H1 (cell line): Measurements from ENCODE around the gene SLX4IP. TPM values are rescaled to one million over a fixed set of nuclear protein-coding genes. Genes with fewer than 3 reads are reported as not detected.

ENCODE experiments used
- CTCF ChIA-PET: fragments of 300-600 bp; sonication (Branson Sonifier 250); formaldehyde crosslinking; loops from one replicate; lab custom pipeline; 2021; ENCODE audit not compliant: partially characterized antibody; lab: Charles Lee
- POLR2A ChIA-PET: fragments of 300-600 bp; sonication (Branson Sonifier 250); formaldehyde crosslinking; loops from one replicate; lab custom pipeline; 2021; ENCODE audit warnings: inconsistent platforms; ENCODE audit not compliant: partially characterized antibody; lab: Charles Lee
- DNase-seq, 2 experiments: peaks; one replicate each; pipeline versions ENCODE4 v3.0.0 to v3.0.0-alpha.2; 2010 to 2022; ENCODE audit warnings: low spot score in 2 of 2, low read depth in 1 of 2, mixed read lengths in 1 of 2
- FAIRE-seq: peaks from 2 replicates; lab custom pipeline; 2011; peaks lifted over from hg19 to GRCh38; lab: Jason Lieb, UNC
- H2AFZ ChIP-seq: 2 replicates; pipeline ENCODE4 v1.8.1; 2012; ENCODE audit warnings: low read length, inconsistent platforms
- H2AK5ac ChIP-seq: 2 replicates; pipeline ENCODE4 v1.6.1; 2013; ENCODE audit warnings: low read depth, low read length
- H2BK120ac ChIP-seq: replicated peaks from 2 replicates; pipeline ENCODE3; 2013; ENCODE audit warnings: low read depth, low read length, inconsistent platforms
- H2BK12ac ChIP-seq: 2 replicates; pipeline ENCODE4 v1.6.1; 2013; ENCODE audit warnings: low read depth, low read length
- H2BK15ac ChIP-seq: 2 replicates; pipeline ENCODE4 v1.6.1; 2013; ENCODE audit warnings: low read length
- H2BK20ac ChIP-seq: 2 replicates; pipeline ENCODE4 v1.6.1; 2013; ENCODE audit warnings: low read length
- H2BK5ac ChIP-seq: 2 replicates; pipeline ENCODE4 v1.6.1; 2013; ENCODE audit warnings: low read depth, low read length
- H3K14ac ChIP-seq: 2 replicates; pipeline ENCODE4 v1.6.1; 2013; ENCODE audit warnings: inconsistent platforms; ENCODE audit not compliant: insufficient read length
- H3K18ac ChIP-seq: 2 replicates; pipeline ENCODE4 v1.6.1; 2013; ENCODE audit warnings: low read length; ENCODE audit errors: extremely low read depth
- H3K23ac ChIP-seq: 2 replicates; pipeline ENCODE4 v1.6.1; 2013; ENCODE audit warnings: inconsistent platforms; ENCODE audit not compliant: insufficient read length
- H3K23me2 ChIP-seq: 2 replicates; pipeline ENCODE4 v1.6.1; 2013; ENCODE audit warnings: low read depth, low read length
- H3K27ac ChIP-seq: 2 replicates; pipeline ENCODE4 v1.6.1; 2011; ENCODE audit warnings: low read depth, low read length, inconsistent platforms
- H3K27me3 ChIP-seq, 4 experiments: replicated peaks in 1 of 4; 1 replicate in 1 of 4; 2 replicates in 3 of 4; pipeline versions ENCODE4 v1.6.1 to v1.8.1; 2011 to 2013; ENCODE audit warnings: low read length in 3 of 4, mild to moderate bottlenecking in 3 of 4, inconsistent platforms in 2 of 4, mixed read lengths in 2 of 4, moderate library complexity in 1 of 4; ENCODE audit not compliant: control insufficient read depth in 3 of 4, insufficient read depth in 3 of 4; ENCODE audit errors: extremely low read depth in 1 of 4
- H3K36me3 ChIP-seq, 4 experiments: 2 replicates each; pipeline versions ENCODE4 v1.6.1 to v1.8.1; 2011 to 2013; ENCODE audit warnings: mild to moderate bottlenecking in 4 of 4, low read length in 3 of 4, moderate library complexity in 2 of 4, control low read depth in 1 of 4, inconsistent platforms in 1 of 4; ENCODE audit not compliant: insufficient read depth in 4 of 4, control insufficient read depth in 2 of 4
- H3K4ac ChIP-seq: replicated peaks from 2 replicates; pipeline ENCODE3; 2013; ENCODE audit warnings: low read length, low read depth, mixed read lengths, inconsistent platforms; ENCODE audit not compliant: insufficient read length
- H3K4me1 ChIP-seq, 4 experiments: replicated peaks in 1 of 4; 1 replicate in 1 of 4; 2 replicates in 3 of 4; pipeline versions ENCODE4 v1.6.1 to v1.8.1; 2011 to 2013; ENCODE audit warnings: low read length in 3 of 4, inconsistent platforms in 2 of 4, mixed read lengths in 1 of 4; ENCODE audit not compliant: insufficient read depth in 4 of 4, control insufficient read depth in 3 of 4
- H3K4me2 ChIP-seq, 2 experiments: 2 replicates each; pipeline versions ENCODE4 v1.6.1 to v1.8.1; 2011 to 2013; ENCODE audit warnings: low read depth in 2 of 2, low read length in 2 of 2, control low read depth in 1 of 2, inconsistent platforms in 1 of 2, mild to moderate bottlenecking in 1 of 2; ENCODE audit not compliant: insufficient read depth in 1 of 2
- H3K4me3 ChIP-seq, 4 experiments: fragments of 200-600, 300-600 bp in 1 of 4; sonication (generic), shearing (Covaris generic), sonication (Bioruptor Twin) in 1 of 4; 2 replicates each; pipeline versions ENCODE4 v1.5.1 to v1.8.1; 2011 to 2016; ENCODE audit warnings: low read length in 4 of 4, low read depth in 3 of 4, control low read depth in 2 of 4, inconsistent platforms in 2 of 4, mild to moderate bottlenecking in 2 of 4, mixed read lengths in 1 of 4, moderate library complexity in 1 of 4; ENCODE audit not compliant: insufficient read depth in 2 of 4; ENCODE audit errors: extremely low read depth in 1 of 4
- H3K56ac ChIP-seq: replicated peaks from 2 replicates; pipeline ENCODE3; 2013; ENCODE audit warnings: low read depth, mild to moderate bottlenecking, mixed read lengths, low read length, inconsistent platforms; ENCODE audit not compliant: insufficient read length
- H3K79me1 ChIP-seq: 2 replicates; pipeline ENCODE4 v1.6.1; 2013; ENCODE audit warnings: low read depth, low read length, control low read depth
- H3K79me2 ChIP-seq, 2 experiments: 2 replicates each; pipeline versions ENCODE4 v1.6.1 to v1.8.1; 2012 to 2013; ENCODE audit warnings: low read length in 2 of 2, mild to moderate bottlenecking in 2 of 2, inconsistent platforms in 1 of 2; ENCODE audit not compliant: insufficient read depth in 2 of 2, control insufficient read depth in 1 of 2
- H3K9ac ChIP-seq, 4 experiments: replicated peaks in 1 of 4; 1 replicate in 1 of 4; 2 replicates in 3 of 4; pipeline versions ENCODE4 v1.6.1 to v1.8.1; 2011 to 2013; ENCODE audit warnings: low read depth in 3 of 4, low read length in 3 of 4, control low read depth in 2 of 4, mild to moderate bottlenecking in 2 of 4, moderate library complexity in 2 of 4, inconsistent platforms in 1 of 4; ENCODE audit errors: extremely low read depth in 1 of 4
- H3K9me3 ChIP-seq, 2 experiments: 2 replicates each; pipeline versions ENCODE4 v1.6.1 to v1.8.1; 2012 to 2013; ENCODE audit warnings: mild to moderate bottlenecking in 2 of 2, moderate library complexity in 2 of 2, control low read depth in 1 of 2, inconsistent platforms in 1 of 2, low read depth in 1 of 2, low read length in 1 of 2, mixed read lengths in 1 of 2; ENCODE audit not compliant: insufficient read depth in 2 of 2
- H4K20me1 ChIP-seq, 2 experiments: replicated peaks in 1 of 2; 2 replicates each; pipeline versions ENCODE3 to v1.8.1; 2011 to 2013; ENCODE audit warnings: inconsistent platforms in 2 of 2, low read length in 2 of 2, mild to moderate bottlenecking in 1 of 2; ENCODE audit not compliant: insufficient read depth in 2 of 2, control insufficient read depth in 1 of 2
- H4K5ac ChIP-seq: 2 replicates; pipeline ENCODE4 v1.6.1; 2013; ENCODE audit warnings: low read length, low read depth, mixed read lengths, inconsistent platforms; ENCODE audit not compliant: insufficient read length
- H4K8ac ChIP-seq: 2 replicates; pipeline ENCODE4 v1.8.0; 2013; ENCODE audit warnings: mild to moderate bottlenecking, moderate library complexity, low read length, inconsistent platforms; ENCODE audit not compliant: insufficient read depth; ENCODE audit errors: extremely low read depth
- H4K91ac ChIP-seq: replicated peaks from 2 replicates; pipeline ENCODE3; 2013; ENCODE audit warnings: low read length, mixed read lengths, inconsistent platforms; ENCODE audit not compliant: insufficient read length
- FOSL1 ChIP-seq: IDR thresholded peaks from 2 replicates; pipeline ENCODE4 v1.6.1; 2011; ENCODE audit warnings: mild to moderate bottlenecking, low read depth, low read length, moderate library complexity; ENCODE audit not compliant: insufficient read depth
- HDAC2 ChIP-seq, 2 experiments: fragments of 300-600 bp in 1 of 2; sonication (generic) in 1 of 2; IDR thresholded peaks; 2 replicates each; pipeline ENCODE4 v1.6.1; 2011 to 2012; ENCODE audit warnings: low read depth in 2 of 2, low read length in 2 of 2, mild to moderate bottlenecking in 2 of 2, moderate library complexity in 2 of 2, borderline replicate concordance in 1 of 2, inconsistent platforms in 1 of 2
- POLR2A ChIP-seq, 2 experiments: IDR thresholded peaks; 1 replicate in 1 of 2; 2 replicates in 1 of 2; pipeline ENCODE4 v1.6.1; 2011; ENCODE audit warnings: low read depth in 2 of 2, low read length in 2 of 2, mild to moderate bottlenecking in 2 of 2; ENCODE audit errors: control extremely low read depth in 1 of 2
- POLR2AphosphoS5 ChIP-seq: IDR thresholded peaks from 2 replicates; pipeline ENCODE4 v1.6.1; 2011; ENCODE audit warnings: low read depth, low read length
- SAP30 ChIP-seq: fragments of 300-600 bp; sonication (generic); IDR thresholded peaks from 2 replicates; pipeline ENCODE4 v1.7.1; 2012; ENCODE audit warnings: low read length, moderate library complexity, mild to moderate bottlenecking, inconsistent platforms; ENCODE audit not compliant: insufficient read depth, insufficient replicate concordance
- SIN3A ChIP-seq, 2 experiments: IDR thresholded peaks in 1 of 2; conservative IDR thresholded peaks in 1 of 2; 2 replicates each; pipeline ENCODE4 v1.6.1; 2011 to 2012; ENCODE audit warnings: low read length in 2 of 2, improper control_type of control experiment in 1 of 2, low read depth in 1 of 2, mild to moderate bottlenecking in 1 of 2
- USF2 ChIP-seq: IDR thresholded peaks from 2 replicates; pipeline ENCODE4 v1.6.1; 2011; ENCODE audit warnings: low read length, improper control_type of control experiment
- YY1 ChIP-seq: IDR thresholded peaks from 2 replicates; pipeline ENCODE4 v1.6.1; 2011; ENCODE audit warnings: low read depth, mild to moderate bottlenecking, low read length
- WGBS, 2 experiments: shearing (Covaris generic) in 1 of 2; methylation state at CpG; one replicate each; pipeline versions ENCODE4 v1.1.6 to v1.1.7; 2013 to 2015; ENCODE audit warnings: low lambda C conversion rate in 2 of 2, mixed read lengths in 2 of 2, inconsistent platforms in 1 of 2, low coverage in 1 of 2, missing lambda C conversion rate in 1 of 2; ENCODE audit not compliant: insufficient replicate concordance in 2 of 2, insufficient coverage in 1 of 2, insufficient read length in 1 of 2; ENCODE audit errors: extremely low coverage in 1 of 2, missing lambda C conversion rate in 1 of 2; 5-methylcytosine and 5-hydroxymethylcytosine counted together
- polyA plus RNA-seq, 7 experiments: library from polyadenylated mRNA; depleted of rRNA in 3 of 7; stranded (reverse) in 5 of 7; unstranded in 2 of 7; fragments of >200 nt in 5 of 7; fragments of 200-250 nt in 2 of 7; gene quantifications; 1 replicate in 5 of 7; 2 replicates in 1 of 7; 4 replicates in 1 of 7; pipeline versions ENCODE4 v1.2.1 to v1.2.3, GENCODE V29; 2011 to 2013; ENCODE audit warnings: missing spikeins in 2 of 7, mixed read lengths in 2 of 7
- total RNA-seq: library from RNA; stranded (reverse); fragmentation: NEBNext Ultra II Directional; extraction: Animal tissue kit (Norgen Biotek cat#: 25700); gene quantifications from 2 replicates; pipeline ENCODE4 v1.2.1, GENCODE V29; 2021
- TF ChIP-seq, protein P1 (sequence below), 3 experiments: IDR thresholded peaks; 1 replicate in 2 of 3; 2 replicates in 1 of 3; pipeline versions ENCODE4 v1.5.1 to v1.6.1; 2011; ENCODE audit warnings: low read length in 3 of 3, mild to moderate bottlenecking in 3 of 3, inconsistent platforms in 2 of 3, low read depth in 1 of 3, moderate library complexity in 1 of 3; ENCODE audit not compliant: insufficient read depth in 1 of 3; ENCODE audit errors: control extremely low read depth in 1 of 3

SLX4IP gene
- total and polyA plus RNA-seq, 2 of the 8 experiments (the other 6 are each of a cell fraction or from before 2014, with no cell fraction given): 2.4 to 8.7 TPM

GRCh38 chr20:10404959-10405530 lies 30.1 kb upstream of the SLX4IP start:
- Histone ChIP-seq H2BK5ac (no peak overlapping the region), H3K36me3 (peaks cover 0 to 9% (median 3%) of the 10 kb centered on the region in 4 experiments; a peak in 4 of 8 replicates), H3K56ac (no peak overlapping the region), H3K23me2 (no peaks in the 10 kb centered on the region), H3K79me2 (no peaks in the 10 kb centered on the region), H3K23ac (no peak overlapping the region), H2AFZ (no peak overlapping the region), H2BK15ac (no peak overlapping the region), H3K79me1 (no peaks in the 10 kb centered on the region), H4K20me1 (peaks cover 0 to 1% of the 10 kb centered on the region in 2 experiments), H3K4me3 (no peak overlapping the region), H2BK120ac (no peak overlapping the region), H3K9me3 (no peaks in the 10 kb centered on the region), H2BK20ac (no peak overlapping the region), H3K27me3 (no peaks in the 10 kb centered on the region), H3K27ac (no peak overlapping the region), H4K8ac (no peak overlapping the region), H3K4ac (no peak overlapping the region), H3K4me1 (no peaks in the 10 kb centered on the region), H2BK12ac (no peak overlapping the region), H4K5ac (no peak overlapping the region), H3K4me2 (no peak overlapping the region), H3K18ac (no peak overlapping the region), H3K14ac (no peak overlapping the region), H4K91ac (no peak overlapping the region), H3K9ac (no peak overlapping the region), H2AK5ac (no peak overlapping the region)
- DNase-seq (no peak), FAIRE-seq (no peak)
- 88% methylated on average over 4 of the region's 4 CpGs; no CpG with 5 or more reads in 1 of the 2 experiments for WGBS, 2 experiments
- TF ChIP-seq SIN3A (conservative IDR thresholded peaks at IDR 0.05 in 1 of 2, IDR thresholded peaks at IDR 0.05 in 1 of 2; ENCODE audit: low read depth in 1 of 2, low read length in 2 of 2) (no peak), SAP30 (no peak), POLR2AphosphoS5 (no peak), POLR2A (IDR thresholded peaks at IDR 0.05; ENCODE audit: control extremely low read depth in 1 of 2, low read depth in 2 of 2, low read length in 2 of 2) (no peak), YY1 (no peak), USF2 (no peak), FOSL1 (no peak), HDAC2 (IDR thresholded peaks at IDR 0.05; ENCODE audit: borderline replicate concordance in 1 of 2, low read depth in 2 of 2, low read length in 2 of 2) (no peak)
- TF ChIP-seq, protein P1, sequence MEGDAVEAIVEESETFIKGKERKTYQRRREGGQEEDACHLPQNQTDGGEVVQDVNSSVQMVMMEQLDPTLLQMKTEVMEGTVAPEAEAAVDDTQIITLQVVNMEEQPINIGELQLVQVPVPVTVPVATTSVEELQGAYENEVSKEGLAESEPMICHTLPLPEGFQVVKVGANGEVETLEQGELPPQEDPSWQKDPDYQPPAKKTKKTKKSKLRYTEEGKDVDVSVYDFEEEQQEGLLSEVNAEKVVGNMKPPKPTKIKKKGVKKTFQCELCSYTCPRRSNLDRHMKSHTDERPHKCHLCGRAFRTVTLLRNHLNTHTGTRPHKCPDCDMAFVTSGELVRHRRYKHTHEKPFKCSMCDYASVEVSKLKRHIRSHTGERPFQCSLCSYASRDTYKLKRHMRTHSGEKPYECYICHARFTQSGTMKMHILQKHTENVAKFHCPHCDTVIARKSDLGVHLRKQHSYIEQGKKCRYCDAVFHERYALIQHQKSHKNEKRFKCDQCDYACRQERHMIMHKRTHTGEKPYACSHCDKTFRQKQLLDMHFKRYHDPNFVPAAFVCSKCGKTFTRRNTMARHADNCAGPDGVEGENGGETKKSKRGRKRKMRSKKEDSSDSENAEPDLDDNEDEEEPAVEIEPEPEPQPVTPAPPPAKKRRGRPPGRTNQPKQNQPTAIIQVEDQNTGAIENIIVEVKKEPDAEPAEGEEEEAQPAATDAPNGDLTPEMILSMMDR (IDR thresholded peaks at IDR 0.05; ENCODE audit: control extremely low read depth in 1 of 3, insufficient read depth in 1 of 3, low read depth in 1 of 3, low read length in 3 of 3): no peak
- ChIA-PET CTCF (interaction anchor here (1.0 kb wide), 1 partner anchor 373 kb away, joined by 3 read pairs; no protein-coding TSS in a partner anchor), POLR2A (no interaction called here)
